Panc1 (cell line): ENCODE results near the gene C5orf63.

ENCODE experiments used
- CTCF ChIP-seq: fragments of 450-650 bp; IDR thresholded peaks from 2 replicates; pipeline ENCODE4 v1.5.1; 2017; ENCODE audit warnings: mild to moderate bottlenecking
- REST ChIP-seq, 2 experiments: IDR thresholded peaks; 2 replicates each; pipeline ENCODE4 v1.6.1; 2011 to 2012; ENCODE audit warnings: low read depth in 2 of 2, control low read depth in 1 of 2, low read length in 1 of 2, mild to moderate bottlenecking in 1 of 2, moderate library complexity in 1 of 2; ENCODE audit not compliant: insufficient read depth in 1 of 2
- SIN3A ChIP-seq: IDR thresholded peaks from 2 replicates; pipeline ENCODE4 v1.6.1; 2012; ENCODE audit warnings: low read depth, mild to moderate bottlenecking, low read length, moderate library complexity, borderline replicate concordance; ENCODE audit not compliant: insufficient read depth

- no peak for TF ChIP-seq CTCF
- TF ChIP-seq REST (IDR thresholded peaks at IDR 0.05; ENCODE audit: insufficient read depth in 1 of 2, low read depth in 2 of 2, low read length in 1 of 2) = no peak
- no peak for TF ChIP-seq SIN3A
Measured at GRCh38 chr5:127009784-127010183, 63.5 kb downstream of the C5orf63 start.
